ENCODE data around the gene ZNF410. TPM values are rescaled to one million over a fixed set of nuclear protein-coding genes. Genes with fewer than 3 reads are reported as not detected.

The ZNF410 gene
- total RNA-seq, 1 donor from 2014 or later: 39.1 TPM

GRCh38 chr14:73949752-73950734, 63.4 kb downstream of the ZNF410 start, which contains the start of the genes COQ6 and FAM161B:
Gene COQ6 (plus strand): TSS chr14:73950302. CDS start chr14:73950333, 31 bp downstream.
Gene FAM161B (minus strand): TSS chr14:73950094. CDS start chr14:73950026, 68 bp downstream.
- DNase-seq (ENCODE audit: low spot score): peak; percentile 96

DNA sequence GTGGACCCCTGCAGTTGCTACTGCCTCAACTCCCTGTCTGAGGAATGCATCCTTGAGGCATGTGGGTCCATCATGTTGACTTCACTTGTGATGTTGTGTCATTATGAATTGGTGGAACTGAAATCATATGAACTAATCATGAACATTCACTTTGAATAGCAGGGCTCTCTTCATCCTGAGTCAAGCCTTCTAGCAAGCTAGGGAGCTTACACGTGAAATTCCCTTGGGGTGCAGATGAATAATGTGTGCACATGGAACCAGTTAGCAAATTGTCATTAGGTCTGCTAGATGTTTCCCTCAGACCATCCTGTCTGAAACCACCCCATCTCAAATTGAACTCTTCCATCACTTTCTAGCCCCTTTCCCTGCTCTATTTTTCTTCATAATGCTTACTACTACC, 67.1 kb downstream of the ZNF410 start:
- DNase-seq (ENCODE audit: low spot score): no peak

- DNase-seq (ENCODE audit: low spot score): no peak
Observed at GRCh38 chr14:73955674-73956073, 69.0 kb downstream of the ZNF410 start.

DNA sequence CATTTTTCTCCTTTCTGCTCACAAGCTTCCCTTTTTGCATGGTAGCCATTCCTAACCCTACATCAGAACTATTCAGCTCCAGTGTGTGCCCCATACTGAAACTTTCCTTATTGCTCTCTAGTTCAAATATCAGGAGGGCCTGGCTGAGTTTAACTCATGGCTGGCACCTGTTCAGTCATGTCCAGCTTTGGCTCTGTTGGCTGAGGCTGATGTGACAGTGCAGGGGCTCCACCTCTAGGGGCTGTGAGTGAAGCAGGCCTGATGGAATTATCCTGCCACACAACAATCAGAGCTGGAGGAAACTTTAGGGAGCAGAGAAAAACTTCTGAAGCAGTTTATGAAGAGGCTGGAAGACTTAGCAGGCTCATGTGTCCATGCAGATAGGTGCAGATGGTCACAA, 71.9 kb downstream of the ZNF410 start:
- DNase-seq (ENCODE audit: low spot score): no peak

DNA sequence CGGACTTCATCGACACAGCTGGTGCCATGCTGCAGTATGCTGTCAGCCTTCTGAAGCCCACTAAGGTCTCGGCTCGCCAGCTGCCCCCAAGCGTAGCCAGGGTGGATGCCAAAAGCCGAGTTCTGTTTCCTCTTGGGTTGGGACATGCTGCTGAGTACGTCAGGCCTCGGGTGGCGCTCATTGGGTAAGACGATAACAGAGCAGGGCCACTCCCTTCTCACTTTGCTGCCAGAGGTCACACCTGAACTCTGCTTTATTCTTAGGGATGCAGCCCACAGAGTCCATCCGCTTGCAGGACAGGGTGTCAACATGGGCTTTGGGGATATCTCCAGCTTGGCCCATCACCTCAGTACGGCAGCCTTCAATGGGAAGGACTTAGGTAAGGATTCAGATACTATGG, 74.5 kb downstream of the ZNF410 start:
- no peak for DNase-seq (ENCODE audit: low spot score)

GRCh38 chr14:73965216-73965615, 78.6 kb downstream of the ZNF410 start:
- no peak for DNase-seq (ENCODE audit: low spot score)

- DNase-seq (ENCODE audit: low spot score): no peak
Observed at GRCh38 chr14:73968885-73969284, 82.2 kb downstream of the ZNF410 start.

- no peak for DNase-seq (ENCODE audit: low spot score)
Observed at GRCh38 chr14:73973497-73973896, 86.8 kb downstream of the ZNF410 start.

DNA sequence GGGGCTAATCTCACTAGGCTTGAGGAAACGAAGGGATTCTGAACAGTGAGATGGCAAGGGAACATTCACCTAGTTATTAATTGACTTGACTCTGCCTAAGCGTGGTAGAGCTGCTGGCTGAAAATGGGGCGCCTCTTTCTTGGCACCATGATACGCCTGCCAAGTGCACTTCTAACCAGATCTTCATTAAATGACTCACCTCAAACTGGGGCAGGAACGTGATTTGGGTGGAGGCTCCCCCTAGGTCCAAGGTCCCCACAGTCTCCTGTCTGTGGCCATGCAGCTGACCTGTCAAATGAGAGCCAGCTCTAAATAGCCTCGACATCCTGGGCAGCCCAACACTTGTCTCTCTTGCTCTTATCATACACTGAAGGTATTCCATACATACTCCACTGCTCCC, 89.5 kb downstream of the ZNF410 start:
- DNase-seq (ENCODE audit: low spot score): peak; percentile 78

DNA sequence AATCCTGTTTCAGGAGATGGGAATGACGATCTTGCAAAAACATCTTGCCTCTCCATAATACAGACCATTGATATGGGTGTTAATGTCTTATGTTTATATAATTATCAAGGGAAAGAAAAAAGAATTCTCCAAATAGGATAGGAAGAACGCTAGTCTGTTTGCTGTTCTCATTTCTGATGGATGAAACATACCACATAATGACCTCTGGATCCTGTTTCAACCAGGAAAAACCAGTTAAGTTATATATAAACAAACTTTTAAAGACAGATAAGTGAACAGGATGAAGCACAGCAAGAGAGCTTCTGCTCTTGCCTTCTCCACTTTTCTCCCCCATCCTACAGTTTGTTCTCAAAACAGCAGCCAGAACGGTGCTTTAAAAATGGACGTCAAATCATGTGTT, 91.2 kb downstream of the ZNF410 start:
- DNase-seq (ENCODE audit: low spot score): no peak

Other genes starting within 250 kb of the ZNF410 start
- gene DNAL1, start 241.9 kb upstream of the ZNF410 start, total RNA-seq: 14.3 TPM
- gene PNMA1, start 172.5 kb upstream of the ZNF410 start, total RNA-seq: 79.5 TPM
- 13.4 TPM for gene PTGR2, start 35.0 kb upstream of the ZNF410 start, total RNA-seq
- gene FAM161B, start 63.2 kb downstream of the ZNF410 start, total RNA-seq: 7.0 TPM
- 25.3 TPM for gene COQ6, start 63.4 kb downstream of the ZNF410 start, total RNA-seq
- 43.1 TPM for gene ENTPD5, start 132.4 kb downstream of the ZNF410 start, total RNA-seq
- gene BBOF1, start 132.5 kb downstream of the ZNF410 start, total RNA-seq: 3.7 TPM
- 66.1 TPM for gene ALDH6A1, start 197.6 kb downstream of the ZNF410 start, total RNA-seq
- gene LIN52, start 198.1 kb downstream of the ZNF410 start, total RNA-seq: 9.5 TPM